ENCODE measurements around the gene CACNA1H.
"Not testable (repeated sequence)": the region's sequence is repeated elsewhere in the genome, so short reads cannot be mapped to it uniquely, and the experiment has no call there.

GRCh38 chr16:1226692-1227091 is 73.8 kb downstream of the CACNA1H start:
- not testable (repeated sequence) for TF ChIP-seq POLR2A, CTCF (IDR thresholded peaks at IDR 0.05)

Data from right lobe of liver (tissue), 4 donors.